Thymus (tissue), 11 donors: ENCODE measurements around the gene TDP2. TPM values are rescaled to one million over a fixed set of nuclear protein-coding genes. Genes with fewer than 3 reads are reported as not detected.
"Not testable (repeated sequence)": the region's sequence is repeated elsewhere in the genome, so short reads cannot be mapped to it uniquely, and the experiment has no call there.

Source experiments
- DNase-seq, 9 donors: peaks; one replicate each; pipeline ENCODE4 v3.0.0-alpha.2; 2013; ENCODE audit warnings: low spot score in 9 of 9, low read depth in 6 of 9, missing footprints in 1 of 9
- H3K27ac ChIP-seq, 2 donors: one replicate each; pipeline ENCODE4 v1.5.1; 2013; ENCODE audit warnings: control low read depth in 1 of 2, low read depth in 1 of 2, low read length in 1 of 2, mild to moderate bottlenecking in 1 of 2, moderate library complexity in 1 of 2
- H3K27me3 ChIP-seq, 2 donors: one replicate each; pipeline ENCODE4 v1.5.1; 2013; ENCODE audit warnings: low read length in 1 of 2; ENCODE audit not compliant: control insufficient read depth in 2 of 2, insufficient read depth in 1 of 2
- H3K36me3 ChIP-seq, 2 donors: one replicate each; pipeline ENCODE4 v1.5.1; 2013; ENCODE audit warnings: low read length in 1 of 2, mild to moderate bottlenecking in 1 of 2, moderate library complexity in 1 of 2; ENCODE audit not compliant: control insufficient read depth in 2 of 2, insufficient read depth in 2 of 2
- H3K4me1 ChIP-seq, 2 donors: one replicate each; pipeline ENCODE4 v1.5.1; 2013; ENCODE audit warnings: low read length in 2 of 2; ENCODE audit not compliant: control insufficient read depth in 2 of 2, insufficient read depth in 2 of 2
- H3K4me3 ChIP-seq, 2 donors: one replicate each; pipeline ENCODE4 v1.5.1; 2013; ENCODE audit warnings: low read length in 2 of 2, control low read depth in 1 of 2, mild to moderate bottlenecking in 1 of 2
- H3K9me3 ChIP-seq, 2 donors: one replicate each; pipeline ENCODE4 v1.5.1; 2013; ENCODE audit warnings: low read length in 1 of 2, mild to moderate bottlenecking in 1 of 2; ENCODE audit not compliant: control insufficient read depth in 2 of 2, insufficient read depth in 1 of 2
- WGBS: extraction: QIAGEN DNeasy Blood & Tissue Kit; methylation state at CpG from one replicate; pipeline ENCODE4 v1.1.7; 2013; 5-methylcytosine and 5-hydroxymethylcytosine counted together
- polyA plus RNA-seq: library from polyadenylated mRNA; stranded (reverse); fragments of 200-250 nt; gene quantifications from one replicate; pipeline ENCODE4 v1.2.3, GENCODE V29; 2013
- total RNA-seq: library from RNA; stranded (reverse); fragments of 120-200 nt; gene quantifications from one replicate; pipeline ENCODE4 v1.2.4, GENCODE V29; 2013
- donor health status: healthy.

The TDP2 gene
- total and polyA plus RNA-seq, 2 donors = 38.1 to 69.9 TPM

DNA sequence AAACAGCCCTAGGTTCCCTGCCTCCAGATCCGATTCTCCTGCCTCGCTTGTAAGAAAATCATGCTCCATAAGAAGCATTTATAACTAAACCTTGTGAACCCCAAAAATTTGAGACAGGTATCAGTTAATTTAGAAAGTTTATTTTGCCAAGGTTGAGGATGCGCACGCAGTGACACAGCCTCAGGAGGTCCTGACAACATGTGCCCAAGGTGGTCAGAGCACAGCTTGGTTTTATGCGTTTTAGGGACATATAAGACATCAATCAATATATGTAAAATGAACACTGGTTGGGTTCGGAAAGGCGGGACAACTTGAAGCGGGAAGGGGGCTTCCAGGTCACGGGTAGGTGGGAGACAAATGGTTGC lies 2.3 kb upstream of the TDP2 start:
- 98% methylated on average over 9 of the region's 9 CpGs for WGBS
- H3K36me3 ChIP-seq = peaks cover 0 to 8% of the 10 kb centered on the region in 2 donors
- DNase-seq = no peak
- H3K4me3 ChIP-seq = no peak overlapping the region
- no peaks in the 10 kb centered on the region for H3K27me3 ChIP-seq
- peaks cover 13 to 15% of the 10 kb centered on the region in 2 donors for H3K4me1 ChIP-seq
- peaks cover 0 to 18% of the 10 kb centered on the region in 2 donors for H3K9me3 ChIP-seq
- no peak overlapping the region for H3K27ac ChIP-seq

- not testable (repeated sequence) for H3K4me3 ChIP-seq, H3K27me3 ChIP-seq, DNase-seq, H3K27ac ChIP-seq
- Histone ChIP-seq H3K36me3 (peaks cover 3 to 13% of the 10 kb centered on the region in 2 donors), H3K9me3 (peaks cover 0 to 13% of the 10 kb centered on the region in 2 donors), H3K4me1 (peaks cover 15 to 16% of the 10 kb centered on the region in 2 donors)
- 98% methylated on average over 18 of the region's 18 CpGs for WGBS
These were observed 1.6 kb upstream of the TDP2 start for GRCh38 chr6:24668066-24668996.

DNA sequence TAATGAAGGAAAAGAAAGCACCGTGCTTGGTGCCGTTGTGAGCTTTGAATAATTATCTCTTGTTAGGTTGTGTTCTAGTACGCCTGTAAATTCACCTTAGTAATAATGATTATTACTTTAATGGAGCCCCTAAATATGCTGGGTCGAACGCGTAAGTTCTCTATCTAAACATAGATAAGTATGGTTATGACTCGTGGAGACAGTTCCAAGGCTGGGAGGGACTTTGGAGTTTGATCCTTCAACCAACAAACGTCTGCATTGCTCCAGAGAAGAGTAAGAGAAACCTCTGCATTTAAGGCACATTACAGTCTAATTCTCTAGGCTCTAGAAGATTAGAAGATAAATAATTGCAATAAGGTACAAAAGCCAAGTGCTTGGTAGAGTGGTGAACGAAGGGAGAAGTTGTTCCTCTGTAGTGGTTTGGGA lies 692 bp upstream of the TDP2 start:
- peak overlapping the region; percentile 86 to 97 for H3K4me3 ChIP-seq
- H3K27me3 ChIP-seq = no peaks in the 10 kb centered on the region
- H3K4me1 ChIP-seq = peaks cover 15 to 16% of the 10 kb centered on the region in 2 donors
- 1% methylated on average over 9 of the region's 9 CpGs for WGBS
- H3K9me3 ChIP-seq = peaks cover 0 to 6% of the 10 kb centered on the region in 2 donors
- peak in 3 of 9 donors; percentile 3 to 30 (median 18) for DNase-seq
- peaks cover 8 to 23% of the 10 kb centered on the region in 2 donors for H3K36me3 ChIP-seq
- peak overlapping the region; percentile 94 to 95 for H3K27ac ChIP-seq

- Histone ChIP-seq H3K27me3 (no peaks in the 10 kb centered on the region), H3K27ac (peak overlapping the region; percentile 94 to 95), H3K4me1 (peaks cover 15 to 16% of the 10 kb centered on the region in 2 donors), H3K36me3 (peaks cover 10 to 29% of the 10 kb centered on the region in 2 donors), H3K4me3 (peak overlapping the region; percentile 86 to 97), H3K9me3 (peaks cover 0 to 6% of the 10 kb centered on the region in 2 donors)
- DNase-seq = peak in 1 of 9 donors; percentile 29
- WGBS = under 1% methylated on average over 26 of the region's 26 CpGs
These were observed 530 bp downstream of the TDP2 start for GRCh38 chr6:24666097-24666640.

- Histone ChIP-seq H3K36me3 (peaks cover 10 to 31% of the 10 kb centered on the region in 2 donors), H3K4me3 (no peak overlapping the region), H3K27ac (no peak overlapping the region), H3K9me3 (peaks cover 0 to 6% of the 10 kb centered on the region in 2 donors), H3K4me1 (peaks cover 15 to 16% of the 10 kb centered on the region in 2 donors), H3K27me3 (no peaks in the 10 kb centered on the region)
- DNase-seq = no peak
- WGBS = 97% methylated on average over 7 of the region's 7 CpGs
These were observed 2.4 kb downstream of the TDP2 start for GRCh38 chr6:24664046-24664987.

DNA sequence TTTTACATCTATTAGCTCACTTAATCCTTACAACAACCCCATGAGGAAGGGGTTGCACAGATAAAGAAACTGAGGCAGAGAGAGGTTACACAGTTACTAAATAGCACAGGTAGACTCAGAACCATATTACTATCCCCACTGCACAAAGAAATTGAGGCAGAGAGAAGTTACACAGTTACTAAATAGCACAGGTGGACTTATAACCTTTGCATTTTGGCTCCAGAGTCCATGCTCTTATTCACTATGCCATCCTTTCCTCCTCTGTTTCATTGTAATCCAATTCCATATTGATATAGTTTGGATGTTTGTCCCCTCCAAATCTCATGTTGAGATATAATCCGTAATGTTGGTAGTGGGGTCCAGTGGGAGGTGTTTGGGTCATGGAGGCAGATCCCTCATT lies 3.5 kb downstream of the TDP2 start:
- H3K27ac ChIP-seq = no peak overlapping the region
- no peaks in the 10 kb centered on the region for H3K27me3 ChIP-seq
- 100% methylated on average over 1 of the region's 1 CpG for WGBS
- H3K36me3 ChIP-seq = peaks cover 10 to 39% of the 10 kb centered on the region in 2 donors
- peaks cover 15 to 16% of the 10 kb centered on the region in 2 donors for H3K4me1 ChIP-seq
- H3K4me3 ChIP-seq = no peak overlapping the region
- H3K9me3 ChIP-seq = peaks cover 0 to 3% of the 10 kb centered on the region in 2 donors
- no peak for DNase-seq

DNA sequence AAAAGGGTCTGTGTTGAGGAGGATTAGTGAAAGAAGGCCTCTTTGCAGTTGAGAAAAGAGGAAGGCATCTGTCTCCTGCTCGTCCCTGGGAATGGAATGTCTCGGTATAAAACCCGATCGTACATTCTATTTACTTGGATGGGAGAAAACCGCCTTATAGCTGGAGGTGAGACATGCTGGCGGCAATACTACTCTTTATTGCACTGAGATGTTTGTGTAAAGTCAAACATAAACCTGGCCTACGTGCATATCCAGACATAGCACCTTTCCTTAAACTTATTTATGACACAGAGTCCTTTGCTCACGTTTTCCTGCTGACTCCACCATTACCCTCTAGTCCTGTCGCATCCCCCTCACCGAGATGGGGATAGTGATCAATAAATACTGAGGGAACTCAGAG lies 4.5 kb downstream of the TDP2 start:
- Histone ChIP-seq H3K36me3 (peaks cover 10 to 41% of the 10 kb centered on the region in 2 donors), H3K4me1 (peaks cover 7 to 13% of the 10 kb centered on the region in 2 donors), H3K9me3 (no peaks in the 10 kb centered on the region), H3K27ac (no peak overlapping the region), H3K27me3 (no peaks in the 10 kb centered on the region), H3K4me3 (no peak overlapping the region)
- WGBS = 98% methylated on average over 10 of the region's 10 CpGs
- DNase-seq = no peak

DNA sequence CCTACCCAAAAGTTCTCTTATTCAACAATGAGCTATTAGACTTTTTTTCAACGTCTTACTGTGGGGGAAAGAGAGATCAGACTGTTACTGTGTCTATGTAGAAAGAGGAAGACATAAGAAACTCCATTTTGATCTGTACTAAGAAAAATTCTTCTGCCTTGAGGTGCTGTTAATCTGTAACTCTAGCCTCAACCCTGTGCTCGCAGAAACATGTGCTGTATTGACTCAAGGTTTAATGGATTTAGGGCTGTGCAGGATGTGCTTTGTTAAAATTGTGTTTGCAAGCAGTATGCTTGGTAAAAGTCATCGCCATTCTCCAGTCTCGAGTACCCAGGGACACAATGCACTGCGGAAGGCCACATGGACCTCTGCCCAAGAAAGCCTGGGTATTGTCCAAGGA lies 4.9 kb downstream of the TDP2 start:
- not testable (repeated sequence) for H3K9me3 ChIP-seq, H3K27me3 ChIP-seq, DNase-seq, H3K27ac ChIP-seq, H3K4me3 ChIP-seq
- Histone ChIP-seq H3K36me3 (peaks cover 10 to 45% of the 10 kb centered on the region in 2 donors), H3K4me1 (peaks cover 7 to 13% of the 10 kb centered on the region in 2 donors)
- WGBS = 97% methylated on average over 5 of the region's 5 CpGs
